ENCODE measurements around the gene TLR5.
A peak's percentile ranks its signal among the peaks of the same experiment; 100 is the strongest.

Gene TLR5

GRCh38 chr1:223109581-223110026, 33.4 kb downstream of the TLR5 start:
- WGBS, 2 experiments (ENCODE audit: insufficient coverage in 2 of 2): 96 to 100% methylated on average over 3 of the region's 3 CpGs
- Histone ChIP-seq H3K9me3 (ENCODE audit: control insufficient read depth, low read length) (no peaks in the 10 kb centered on the region), H3K4me1 (ENCODE audit: control insufficient read depth, insufficient read depth, low read length, poor library complexity, severe bottlenecking) (no peaks in the 10 kb centered on the region), H3K27ac (ENCODE audit: low read depth, low read length, severe bottlenecking) (no peak overlapping the region), H3K36me3 (ENCODE audit: control insufficient read depth, insufficient read depth, low read length) (no peaks in the 10 kb centered on the region), H3K4me3 (ENCODE audit: extremely low read depth, insufficient read depth, low read length, poor library complexity, severe bottlenecking) (no peak overlapping the region)

DNA sequence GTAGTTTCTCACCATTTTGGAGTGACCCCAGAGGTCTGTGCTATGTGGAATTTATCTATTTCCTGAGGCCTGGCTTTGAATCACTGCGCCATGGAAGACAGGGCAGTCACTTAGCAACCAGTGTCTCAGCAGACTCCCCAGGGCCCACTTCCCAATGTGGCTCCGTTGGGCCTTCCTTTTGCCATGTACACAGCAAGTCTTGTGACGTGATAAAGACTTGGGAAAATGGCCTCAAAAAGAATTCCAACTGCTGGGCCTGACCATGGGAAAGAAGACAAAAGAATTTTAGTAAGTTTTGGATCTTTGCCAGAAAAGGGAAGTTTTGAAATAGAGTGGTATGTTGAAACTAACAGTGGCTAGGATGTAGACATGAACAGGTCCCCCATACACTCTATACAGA, 36.2 kb downstream of the TLR5 start:
- 78 to 86% methylated on average over 1 to 2 of the region's 3 CpGs for WGBS, 2 experiments (ENCODE audit: insufficient coverage in 2 of 2)
- no peaks in the 10 kb centered on the region for H3K4me1 ChIP-seq (ENCODE audit: control insufficient read depth, insufficient read depth, low read length, poor library complexity, severe bottlenecking)
- no peak overlapping the region for H3K4me3 ChIP-seq (ENCODE audit: extremely low read depth, insufficient read depth, low read length, poor library complexity, severe bottlenecking)
- no peaks in the 10 kb centered on the region for H3K9me3 ChIP-seq (ENCODE audit: control insufficient read depth, low read length)
- H3K36me3 ChIP-seq (ENCODE audit: control insufficient read depth, insufficient read depth, low read length): no peaks in the 10 kb centered on the region
- H3K27ac ChIP-seq (ENCODE audit: low read depth, low read length, severe bottlenecking): no peak overlapping the region

DNA sequence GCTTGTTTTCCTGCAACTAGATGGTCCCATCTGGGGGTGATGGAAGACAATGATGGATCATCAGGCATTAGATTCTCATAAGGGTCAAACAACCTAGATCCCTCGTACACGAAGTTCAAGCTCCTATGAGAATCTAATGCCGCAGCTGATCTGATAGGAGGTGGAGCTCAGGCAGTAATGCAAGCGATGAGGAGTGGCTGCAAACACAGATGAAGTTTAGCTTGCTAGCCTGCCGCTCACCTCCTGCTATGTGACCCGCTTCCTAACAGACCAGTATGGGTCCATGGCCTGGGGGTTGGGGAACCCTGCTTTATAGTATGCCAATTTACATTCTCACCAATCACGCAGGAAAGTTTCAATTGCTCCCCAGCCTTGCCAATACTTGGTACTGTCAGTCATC, 37.5 kb downstream of the TLR5 start:
- Histone ChIP-seq H3K27ac (ENCODE audit: low read depth, low read length, severe bottlenecking) (no peak overlapping the region), H3K9me3 (ENCODE audit: control insufficient read depth, low read length) (no peaks in the 10 kb centered on the region), H3K4me1 (ENCODE audit: control insufficient read depth, insufficient read depth, low read length, poor library complexity, severe bottlenecking) (no peaks in the 10 kb centered on the region), H3K4me3 (ENCODE audit: extremely low read depth, insufficient read depth, low read length, poor library complexity, severe bottlenecking) (no peak overlapping the region), H3K36me3 (ENCODE audit: control insufficient read depth, insufficient read depth, low read length) (no peaks in the 10 kb centered on the region)
- WGBS, 2 experiments (ENCODE audit: insufficient coverage in 2 of 2): 94% methylated on average over 6 of the region's 7 CpGs

DNA sequence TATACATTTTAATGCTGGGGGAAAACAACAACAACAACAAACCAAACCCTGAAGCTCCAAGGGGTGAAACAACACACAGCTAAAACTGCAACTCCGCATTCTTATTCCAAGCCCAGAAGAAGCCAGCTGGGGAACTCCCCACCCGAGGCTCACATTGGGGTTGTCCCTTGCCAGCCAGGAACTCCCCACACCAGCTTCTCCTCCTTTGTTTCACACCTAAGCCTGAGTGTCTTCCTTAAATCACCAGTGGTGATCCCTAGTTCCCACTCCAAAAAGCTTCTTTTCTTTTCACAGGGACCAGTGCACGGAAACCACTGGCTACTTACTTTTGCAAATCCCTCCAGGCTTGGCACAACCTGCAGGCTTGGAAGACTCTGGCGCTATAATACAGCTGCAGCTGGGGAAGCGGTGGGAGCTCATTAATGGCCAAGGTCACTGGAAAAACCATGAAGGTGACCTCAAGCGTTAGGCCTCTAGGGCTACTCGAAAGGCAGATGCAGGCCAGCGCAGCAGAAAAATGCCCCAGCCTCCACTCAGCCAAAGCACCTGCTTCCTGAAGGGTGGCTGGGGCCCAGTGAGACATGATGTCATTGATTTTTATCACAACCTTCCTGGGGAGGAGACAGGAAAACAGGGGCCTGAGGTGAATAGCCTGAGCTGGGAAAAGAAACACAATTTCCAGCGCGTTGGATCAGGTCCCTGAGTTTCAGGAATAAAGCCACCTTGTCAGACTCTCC, 40.1 kb downstream of the TLR5 start:
- no peaks in the 10 kb centered on the region for H3K9me3 ChIP-seq (ENCODE audit: control insufficient read depth, low read length)
- H3K27ac ChIP-seq (ENCODE audit: low read depth, low read length, severe bottlenecking): no peak overlapping the region
- no peaks in the 10 kb centered on the region for H3K4me1 ChIP-seq (ENCODE audit: control insufficient read depth, insufficient read depth, low read length, poor library complexity, severe bottlenecking)
- no peaks in the 10 kb centered on the region for H3K36me3 ChIP-seq (ENCODE audit: control insufficient read depth, insufficient read depth, low read length)
- H3K4me3 ChIP-seq (ENCODE audit: extremely low read depth, insufficient read depth, low read length, poor library complexity, severe bottlenecking): no peak overlapping the region
- WGBS, 2 experiments (ENCODE audit: insufficient coverage in 2 of 2): 88 to 90% methylated on average over 9 to 10 of the region's 10 CpGs

DNA sequence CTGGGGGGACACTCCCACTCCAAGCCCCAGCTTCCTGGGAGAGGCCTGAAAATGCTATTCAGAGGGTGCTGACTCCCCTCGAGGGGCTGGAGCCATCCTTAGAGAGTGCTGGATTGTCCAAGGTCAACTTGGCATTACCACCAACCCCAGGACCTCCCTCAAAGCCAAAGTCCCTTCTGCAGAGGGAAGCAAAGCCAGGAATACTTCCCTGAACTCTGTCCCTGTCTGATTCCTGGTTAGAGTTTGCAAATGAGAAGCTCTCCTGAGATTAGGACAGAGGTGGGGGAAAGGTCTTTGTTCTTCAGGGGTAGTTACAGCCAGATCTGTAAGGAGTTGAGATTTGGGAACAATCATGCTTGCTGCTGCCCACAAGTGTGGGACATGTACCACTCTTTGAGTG, 45.3 kb downstream of the TLR5 start:
- Histone ChIP-seq H3K4me3 (ENCODE audit: extremely low read depth, insufficient read depth, low read length, poor library complexity, severe bottlenecking) (no peak overlapping the region), H3K27ac (ENCODE audit: low read depth, low read length, severe bottlenecking) (no peak overlapping the region), H3K36me3 (ENCODE audit: control insufficient read depth, insufficient read depth, low read length) (no peaks in the 10 kb centered on the region), H3K4me1 (ENCODE audit: control insufficient read depth, insufficient read depth, low read length, poor library complexity, severe bottlenecking) (no peaks in the 10 kb centered on the region), H3K9me3 (ENCODE audit: control insufficient read depth, low read length) (no peaks in the 10 kb centered on the region)
- 88% methylated on average over 1 of the region's 1 CpG; no CpG with 5 or more reads in 1 of the 2 experiments for WGBS, 2 experiments (ENCODE audit: insufficient coverage in 2 of 2)

GRCh38 chr1:223095870-223096269, 47.2 kb downstream of the TLR5 start:
- H3K4me3 ChIP-seq (ENCODE audit: extremely low read depth, insufficient read depth, low read length, poor library complexity, severe bottlenecking): no peak overlapping the region
- no peaks in the 10 kb centered on the region for H3K9me3 ChIP-seq (ENCODE audit: control insufficient read depth, low read length)
- no peaks in the 10 kb centered on the region for H3K4me1 ChIP-seq (ENCODE audit: control insufficient read depth, insufficient read depth, low read length, poor library complexity, severe bottlenecking)
- 93 to 97% methylated on average over 3 to 4 of the region's 4 CpGs for WGBS, 2 experiments (ENCODE audit: insufficient coverage in 2 of 2)
- no peak overlapping the region for H3K27ac ChIP-seq (ENCODE audit: low read depth, low read length, severe bottlenecking)
- H3K36me3 ChIP-seq (ENCODE audit: control insufficient read depth, insufficient read depth, low read length): no peaks in the 10 kb centered on the region

- no peak overlapping the region for H3K4me3 ChIP-seq (ENCODE audit: extremely low read depth, insufficient read depth, low read length, poor library complexity, severe bottlenecking)
- 89 to 93% methylated on average over 6 of the region's 6 CpGs for WGBS, 2 experiments (ENCODE audit: insufficient coverage in 2 of 2)
- peaks cover 10% of the 10 kb centered on the region for H3K4me1 ChIP-seq (ENCODE audit: control insufficient read depth, insufficient read depth, low read length, poor library complexity, severe bottlenecking)
Observed at GRCh38 chr1:223091896-223092295, 51.2 kb downstream of the TLR5 start.

DNA sequence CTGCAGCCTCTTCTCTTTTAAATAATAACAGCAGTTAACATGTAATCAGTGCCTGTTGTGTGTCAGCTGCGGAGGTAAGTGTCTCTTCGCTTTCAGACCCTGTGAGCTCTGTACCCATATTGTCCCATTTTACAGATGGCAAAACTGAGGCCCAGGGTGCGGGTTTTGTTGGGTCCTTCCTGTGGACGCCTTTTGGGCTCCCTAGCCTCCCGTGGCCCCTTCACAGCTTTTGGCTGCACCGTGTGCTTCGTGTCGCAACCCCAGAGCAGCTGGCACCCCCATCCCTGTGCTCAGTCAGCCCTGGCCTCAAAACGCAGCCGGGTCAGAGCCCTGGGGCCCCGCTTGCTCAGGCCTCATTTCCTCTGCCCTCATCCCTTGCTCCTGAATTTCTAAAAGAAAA, 53.8 kb downstream of the TLR5 start:
- Histone ChIP-seq H3K36me3 (ENCODE audit: control insufficient read depth, insufficient read depth, low read length) (no peaks in the 10 kb centered on the region), H3K9me3 (ENCODE audit: control insufficient read depth, low read length) (no peaks in the 10 kb centered on the region), H3K4me1 (ENCODE audit: control insufficient read depth, insufficient read depth, low read length, poor library complexity, severe bottlenecking) (peaks cover 10% of the 10 kb centered on the region), H3K4me3 (ENCODE audit: extremely low read depth, insufficient read depth, low read length, poor library complexity, severe bottlenecking) (no peak overlapping the region), H3K27ac (ENCODE audit: low read depth, low read length, severe bottlenecking) (peak overlapping the region; percentile 36)
- 89 to 97% methylated on average over 11 of the region's 11 CpGs for WGBS, 2 experiments (ENCODE audit: insufficient coverage in 2 of 2)

More at GRCh38 chr1:223091896-223092295, 51.2 kb downstream of the TLR5 start:
- H3K27ac ChIP-seq (ENCODE audit: low read depth, low read length, severe bottlenecking): no peak overlapping the region
- H3K9me3 ChIP-seq (ENCODE audit: control insufficient read depth, low read length): no peaks in the 10 kb centered on the region
- H3K36me3 ChIP-seq (ENCODE audit: control insufficient read depth, insufficient read depth, low read length): no peaks in the 10 kb centered on the region

GRCh38 chr1:223088713-223089240, 54.3 kb downstream of the TLR5 start:
- Histone ChIP-seq H3K4me3 (ENCODE audit: extremely low read depth, insufficient read depth, low read length, poor library complexity, severe bottlenecking) (no peak overlapping the region), H3K9me3 (ENCODE audit: control insufficient read depth, low read length) (no peaks in the 10 kb centered on the region), H3K36me3 (ENCODE audit: control insufficient read depth, insufficient read depth, low read length) (no peaks in the 10 kb centered on the region), H3K27ac (ENCODE audit: low read depth, low read length, severe bottlenecking) (no peak overlapping the region), H3K4me1 (ENCODE audit: control insufficient read depth, insufficient read depth, low read length, poor library complexity, severe bottlenecking) (peaks cover 10% of the 10 kb centered on the region)
- WGBS, 2 experiments (ENCODE audit: insufficient coverage in 2 of 2): 55 to 64% methylated on average over 7 to 12 of the region's 13 CpGs

DNA sequence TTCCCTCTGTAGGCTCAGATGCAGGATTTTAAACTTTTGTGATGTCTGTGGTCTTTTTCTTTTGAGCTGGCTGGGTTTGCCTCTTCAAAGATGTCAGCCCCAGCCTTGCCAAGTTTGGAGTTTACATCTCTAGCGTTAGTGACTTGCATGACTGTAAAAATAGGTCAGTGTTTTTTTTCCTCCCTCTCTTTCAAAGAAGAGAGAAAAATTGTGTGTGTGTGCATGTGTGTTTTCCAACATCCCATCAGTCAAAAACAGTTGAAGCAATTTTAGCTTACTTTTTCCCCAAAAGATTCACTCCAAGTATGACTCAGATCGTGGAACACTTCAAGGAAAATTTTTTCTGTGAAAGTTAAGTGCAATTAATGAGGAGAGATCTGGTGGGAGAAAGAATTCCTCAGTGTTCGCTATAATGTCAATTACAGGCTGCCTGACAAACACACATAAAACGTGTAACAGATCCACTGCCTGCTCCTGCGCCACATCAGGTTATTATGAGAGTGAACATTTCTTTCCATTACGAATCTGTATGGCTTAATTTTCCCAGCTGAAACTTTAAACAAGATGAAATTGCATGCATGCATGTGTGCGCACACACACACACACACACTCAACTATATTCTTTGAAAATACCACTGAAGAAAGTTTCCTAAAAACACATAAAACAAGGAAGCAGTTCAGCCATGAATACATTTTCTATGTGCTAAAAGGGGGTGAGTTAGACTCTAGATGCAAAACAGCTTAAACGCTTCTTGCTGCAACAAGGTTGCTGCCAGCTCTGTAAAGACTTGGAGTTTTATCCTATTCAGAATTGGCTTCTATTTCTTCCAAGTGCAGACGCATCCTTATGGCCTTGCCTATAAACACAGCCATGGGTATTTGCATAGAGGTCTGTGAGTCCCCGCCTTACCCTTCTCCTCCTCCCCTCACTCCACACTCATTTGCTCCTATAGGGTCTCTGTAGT, 55.5 kb downstream of the TLR5 start:
- WGBS, 2 experiments (ENCODE audit: insufficient coverage in 2 of 2): 59 to 80% methylated on average over 3 to 5 of the region's 10 CpGs
- peaks cover 10% of the 10 kb centered on the region for H3K4me1 ChIP-seq (ENCODE audit: control insufficient read depth, insufficient read depth, low read length, poor library complexity, severe bottlenecking)
- H3K36me3 ChIP-seq (ENCODE audit: control insufficient read depth, insufficient read depth, low read length): no peaks in the 10 kb centered on the region
- no peak overlapping the region for H3K4me3 ChIP-seq (ENCODE audit: extremely low read depth, insufficient read depth, low read length, poor library complexity, severe bottlenecking)
- H3K9me3 ChIP-seq (ENCODE audit: control insufficient read depth, low read length): no peaks in the 10 kb centered on the region
- no peak overlapping the region for H3K27ac ChIP-seq (ENCODE audit: low read depth, low read length, severe bottlenecking)

Measured in mesodermal cell (in vitro differentiated cells).